GM06990 (cell line): ENCODE data around the gene RBM12.

Source experiments
- DNase-seq: peaks from one replicate; pipeline ENCODE4 v3.0.0-alpha.2; 2011; ENCODE audit not compliant: insufficient read length; ENCODE audit errors: extremely low read depth
- H3K27me3 ChIP-seq: replicated peaks from 2 replicates; pipeline ENCODE4 v1.6.0; 2011; ENCODE audit warnings: low read length; ENCODE audit not compliant: control insufficient read depth, insufficient read depth
- H3K36me3 ChIP-seq: 2 replicates; pipeline ENCODE4 v1.5.1; 2011; ENCODE audit warnings: low read length; ENCODE audit not compliant: control insufficient read depth, insufficient read depth
- H3K4me3 ChIP-seq: replicated peaks from 2 replicates; pipeline ENCODE4 v1.5.1; 2011; ENCODE audit warnings: low read depth, mild to moderate bottlenecking, control low read depth, low read length
- TF ChIP-seq, protein P1 (sequence below): IDR thresholded peaks from 2 replicates; pipeline ENCODE4 v1.5.1; 2011; ENCODE audit warnings: low read length, control low read depth, mild to moderate bottlenecking, inconsistent platforms; ENCODE audit not compliant: insufficient read depth, poor library complexity, severe bottlenecking

RBM12 gene

DNA sequence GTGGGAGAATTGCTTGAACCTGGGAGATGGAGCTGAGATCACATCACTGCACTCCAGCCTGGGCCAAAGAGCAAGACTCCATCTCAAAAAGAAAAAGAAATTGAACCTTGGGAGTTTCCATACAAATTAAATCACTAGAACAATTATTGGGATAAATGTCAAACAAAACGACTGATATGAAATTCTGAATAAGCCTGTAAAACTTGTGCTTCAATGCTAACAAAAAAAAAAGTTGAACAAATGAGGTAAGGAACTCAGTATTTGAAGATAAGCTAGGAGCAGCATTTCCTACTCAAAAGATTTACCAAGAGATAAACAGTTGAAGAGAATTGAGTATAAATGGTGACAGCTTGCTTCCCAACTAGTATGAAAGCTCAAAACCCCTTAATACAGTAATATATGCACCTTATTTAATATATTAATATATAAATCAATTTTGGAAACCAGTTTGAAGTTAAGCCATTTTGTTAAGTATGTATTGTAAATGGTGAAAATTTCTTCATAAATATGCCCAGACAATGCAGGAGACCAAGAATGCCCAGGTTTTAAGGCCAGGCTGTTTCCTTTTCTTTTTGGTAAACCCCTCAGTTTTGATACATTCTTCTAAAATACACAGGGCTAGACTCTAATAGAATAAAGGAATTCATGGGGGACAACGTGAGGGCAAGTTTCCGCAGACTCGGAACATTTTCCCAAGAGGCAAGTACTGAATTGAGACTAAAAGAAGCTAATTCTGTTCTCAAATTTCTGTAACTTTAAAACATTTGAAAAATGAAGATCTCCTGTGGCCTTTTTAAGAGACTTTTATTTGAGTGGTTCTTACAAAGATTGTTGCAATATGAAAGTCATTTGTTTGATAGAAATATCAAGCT, 38.4 kb upstream of the RBM12 start:
- TF ChIP-seq, protein P1, sequence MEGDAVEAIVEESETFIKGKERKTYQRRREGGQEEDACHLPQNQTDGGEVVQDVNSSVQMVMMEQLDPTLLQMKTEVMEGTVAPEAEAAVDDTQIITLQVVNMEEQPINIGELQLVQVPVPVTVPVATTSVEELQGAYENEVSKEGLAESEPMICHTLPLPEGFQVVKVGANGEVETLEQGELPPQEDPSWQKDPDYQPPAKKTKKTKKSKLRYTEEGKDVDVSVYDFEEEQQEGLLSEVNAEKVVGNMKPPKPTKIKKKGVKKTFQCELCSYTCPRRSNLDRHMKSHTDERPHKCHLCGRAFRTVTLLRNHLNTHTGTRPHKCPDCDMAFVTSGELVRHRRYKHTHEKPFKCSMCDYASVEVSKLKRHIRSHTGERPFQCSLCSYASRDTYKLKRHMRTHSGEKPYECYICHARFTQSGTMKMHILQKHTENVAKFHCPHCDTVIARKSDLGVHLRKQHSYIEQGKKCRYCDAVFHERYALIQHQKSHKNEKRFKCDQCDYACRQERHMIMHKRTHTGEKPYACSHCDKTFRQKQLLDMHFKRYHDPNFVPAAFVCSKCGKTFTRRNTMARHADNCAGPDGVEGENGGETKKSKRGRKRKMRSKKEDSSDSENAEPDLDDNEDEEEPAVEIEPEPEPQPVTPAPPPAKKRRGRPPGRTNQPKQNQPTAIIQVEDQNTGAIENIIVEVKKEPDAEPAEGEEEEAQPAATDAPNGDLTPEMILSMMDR, result no peak
- peaks cover 11% of the 10 kb centered on the region for H3K36me3 ChIP-seq
- H3K4me3 ChIP-seq, result no peak overlapping the region
- no peak for DNase-seq
- no peaks in the 10 kb centered on the region for H3K27me3 ChIP-seq

DNA sequence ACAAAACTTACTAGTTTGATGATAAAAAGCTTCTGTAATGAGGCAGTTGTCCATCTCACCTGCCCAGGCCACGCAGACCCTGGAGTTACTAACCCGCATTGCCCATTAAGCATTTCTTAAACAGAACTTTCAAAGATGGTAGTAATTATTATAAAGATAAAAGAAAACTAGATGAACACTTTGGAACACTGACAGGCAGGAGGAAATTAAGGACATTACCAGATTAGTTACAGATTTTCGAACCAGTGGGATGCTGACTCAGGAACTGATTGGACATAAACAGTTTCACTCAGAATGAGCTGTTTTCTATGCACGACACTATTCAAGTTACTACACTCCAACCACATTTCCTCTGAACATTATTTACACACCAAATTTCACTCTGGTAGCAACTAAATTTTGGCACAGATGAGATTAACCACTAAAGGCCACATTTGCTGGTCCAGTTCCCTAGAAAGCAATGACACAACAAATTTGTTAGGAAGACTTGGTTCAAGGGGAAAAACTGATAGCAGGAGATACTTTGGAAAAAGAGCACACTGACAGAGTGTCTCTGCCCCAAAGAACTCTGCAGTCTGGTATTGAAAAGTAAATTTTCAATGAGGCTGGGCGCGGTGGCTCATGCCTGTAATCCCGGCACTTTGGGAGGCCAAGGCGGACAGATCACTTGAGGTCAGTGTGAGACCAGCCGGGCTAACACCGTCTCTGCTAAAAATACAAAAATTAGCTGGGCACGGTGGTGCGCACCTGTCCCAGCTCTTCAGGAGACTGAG, 37.5 kb upstream of the RBM12 start:
- TF ChIP-seq, protein P1, result no peak
- Histone ChIP-seq H3K27me3 (no peaks in the 10 kb centered on the region), H3K36me3 (peaks cover 11% of the 10 kb centered on the region), H3K4me3 (no peak overlapping the region)
- DNase-seq, result no peak

DNA sequence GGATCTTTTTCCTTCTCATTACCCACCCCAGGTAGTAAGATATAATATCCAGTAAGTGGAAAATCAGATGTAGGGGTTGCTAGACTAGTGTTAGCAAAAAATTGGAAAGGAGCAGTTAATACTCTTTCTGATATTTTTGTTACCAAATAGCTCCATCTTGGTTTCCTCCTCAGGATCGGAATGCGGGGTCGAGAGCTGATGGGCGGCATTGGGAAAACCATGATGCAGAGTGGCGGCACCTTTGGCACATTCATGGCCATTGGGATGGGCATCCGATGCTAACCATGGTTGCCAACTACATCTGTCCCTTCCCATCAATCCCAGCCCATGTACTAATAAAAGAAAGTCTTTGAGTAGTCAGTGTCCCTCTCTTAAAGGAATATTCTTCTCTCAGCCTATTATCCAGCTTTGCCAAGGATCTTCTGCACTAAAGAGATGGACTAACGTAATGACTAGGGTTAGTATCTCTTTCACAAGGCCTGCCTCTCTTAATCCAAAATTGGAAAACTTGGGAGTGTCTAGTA, 36.0 kb upstream of the RBM12 start:
- Histone ChIP-seq H3K4me3 (no peak overlapping the region; the same call in 1 of the 2 replicates), H3K36me3 (peaks cover 11% of the 10 kb centered on the region), H3K27me3 (no peaks in the 10 kb centered on the region)
- no peak for DNase-seq
- TF ChIP-seq, protein P1, result no peak

DNA sequence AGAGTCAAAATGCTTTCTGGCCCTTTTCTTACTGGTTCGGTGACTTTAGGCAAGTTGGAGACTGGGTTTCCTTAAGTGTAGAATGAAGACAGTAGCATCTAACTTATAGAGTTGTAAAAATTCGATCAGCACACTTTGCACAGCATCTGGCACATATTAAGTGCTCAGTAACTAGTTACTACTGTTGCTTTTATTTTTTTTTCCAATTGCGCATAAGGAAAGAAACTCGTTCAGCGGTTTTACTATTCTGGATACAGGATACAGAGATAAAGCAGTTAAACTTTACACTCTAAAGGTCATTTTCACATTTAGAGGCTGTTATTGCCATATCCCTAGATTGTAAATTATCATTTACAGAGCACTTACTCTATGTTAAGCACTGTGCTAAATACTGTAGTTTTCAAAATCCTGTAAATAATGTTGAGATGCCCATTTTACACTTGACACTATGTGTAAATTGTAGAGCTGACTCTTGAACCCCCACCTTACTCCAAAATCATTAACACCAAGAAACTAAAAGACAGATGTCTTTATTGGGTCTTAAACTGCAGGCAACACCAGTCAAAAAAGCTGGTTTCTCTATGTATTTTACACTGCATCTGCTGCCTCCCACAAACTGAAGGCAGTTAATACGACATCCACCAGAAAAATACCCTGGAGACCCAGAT, 35.4 kb upstream of the RBM12 start:
- no peak for DNase-seq
- TF ChIP-seq, protein P1, result no peak
- peak overlapping the region; percentile 79 for H3K4me3 ChIP-seq
- no peaks in the 10 kb centered on the region for H3K27me3 ChIP-seq
- H3K36me3 ChIP-seq, result peaks cover 9% of the 10 kb centered on the region

GRCh38 chr20:35699127-35699956, 34.6 kb upstream of the RBM12 start, which contains the start of the genes NFS1 and ROMO1:
Gene NFS1 (minus strand): TSS chr20:35699352. CDS start chr20:35699288, 64 bp downstream.
Gene ROMO1 (plus strand): TSS chr20:35699405. CDS start chr20:35699633, 228 bp downstream.
- H3K27me3 ChIP-seq, result no peaks in the 10 kb centered on the region
- DNase-seq, result peak; percentile 89
- peaks cover 6% of the 10 kb centered on the region for H3K36me3 ChIP-seq
- H3K4me3 ChIP-seq, result peak within 1 kb of the TSS; percentile 79
- TF ChIP-seq, protein P1, result peak; percentile 21
